NCI-H510A (cell line): ENCODE data around the gene IRF7.
A peak's percentile ranks its signal among the peaks of the same experiment; 100 is the strongest.
"Not testable (repeated sequence)": the region's sequence is repeated elsewhere in the genome, so short reads cannot be mapped to it uniquely, and the experiment has no call there.

ENCODE experiments used
- DNase-seq: peaks from one replicate; lab custom pipeline; 2025; lab: John Stamatoyannopoulos, UW

The IRF7 gene

GRCh38 chr11:615504-616319 lies at the start of gene IRF7:
Gene IRF7 (minus strand): TSS chr11:615950. CDS start chr11:615364, 586 bp downstream.
- peak; percentile 83 for DNase-seq

DNA sequence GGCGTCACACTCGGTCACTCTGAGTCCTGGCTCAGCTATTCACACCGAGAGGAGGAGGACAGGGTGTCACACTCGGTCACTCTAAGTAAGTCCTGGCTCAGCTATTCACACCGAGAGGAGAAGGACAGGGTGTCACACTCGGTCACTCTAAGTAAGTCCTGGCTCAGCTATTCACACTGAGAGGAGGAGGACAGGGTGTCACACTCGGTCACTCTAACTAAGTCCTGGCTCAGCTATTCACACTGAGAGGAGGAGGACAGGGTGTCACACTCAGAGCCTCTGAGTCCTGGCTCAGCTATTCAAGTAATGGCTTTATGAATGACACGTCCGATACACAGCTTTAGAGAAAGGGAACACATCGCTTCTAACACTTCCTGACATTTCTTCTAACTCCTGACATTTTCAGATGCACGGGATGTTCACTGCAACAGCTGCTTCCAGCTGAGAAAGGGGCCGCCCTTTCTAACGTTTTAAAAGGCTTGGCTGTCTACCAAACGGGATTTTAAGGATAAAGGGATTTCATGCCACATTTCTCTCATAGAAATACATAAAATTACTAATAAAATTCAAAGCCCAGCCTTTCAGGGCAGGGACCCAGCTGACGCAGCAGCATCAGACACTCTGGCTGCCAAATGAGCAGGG lies 49.4 kb upstream of the IRF7 start:
- DNase-seq = no peak

- DNase-seq = no peak
These were observed 47.0 kb upstream of the IRF7 start for GRCh38 chr11:662689-663274.

DNA sequence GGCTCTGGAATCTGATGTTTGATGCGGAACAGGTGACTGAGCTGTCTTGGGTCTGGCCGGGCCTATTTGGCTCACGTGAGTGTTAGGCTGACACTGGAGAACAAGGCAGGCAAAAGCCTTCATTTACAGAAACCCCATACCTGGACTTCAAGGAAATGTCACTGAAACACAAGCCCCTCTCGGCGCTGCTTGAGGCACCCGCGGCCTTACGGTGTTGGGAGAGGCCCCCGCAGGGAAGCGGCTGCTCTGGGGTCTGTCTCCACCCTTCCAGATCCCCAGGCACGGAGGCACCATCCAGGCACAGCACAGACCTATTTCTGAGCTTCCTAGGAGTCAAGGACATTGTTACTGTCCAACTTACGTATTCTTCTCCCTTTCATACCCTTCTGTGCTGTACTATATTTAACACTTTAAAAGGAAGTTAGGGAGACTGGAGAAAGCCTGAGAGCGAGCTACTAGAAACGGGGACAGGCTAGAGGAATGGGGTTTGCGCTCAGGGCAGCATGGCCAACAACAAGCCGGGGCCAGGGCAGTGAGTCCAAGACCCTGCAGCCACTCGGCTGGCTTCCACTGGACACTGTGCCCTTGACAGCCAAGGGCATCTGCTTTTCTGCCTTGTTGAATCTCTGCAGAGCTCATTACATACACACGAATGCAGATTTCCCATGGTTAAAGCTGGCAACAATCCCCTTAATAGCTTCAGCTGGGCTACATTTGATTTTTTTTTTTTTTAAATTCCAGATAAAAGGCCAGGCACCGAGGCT lies 45.1 kb upstream of the IRF7 start:
- DNase-seq = no peak

- no peak for DNase-seq
These were observed 44.5 kb upstream of the IRF7 start for GRCh38 chr11:660281-660680.

DNA sequence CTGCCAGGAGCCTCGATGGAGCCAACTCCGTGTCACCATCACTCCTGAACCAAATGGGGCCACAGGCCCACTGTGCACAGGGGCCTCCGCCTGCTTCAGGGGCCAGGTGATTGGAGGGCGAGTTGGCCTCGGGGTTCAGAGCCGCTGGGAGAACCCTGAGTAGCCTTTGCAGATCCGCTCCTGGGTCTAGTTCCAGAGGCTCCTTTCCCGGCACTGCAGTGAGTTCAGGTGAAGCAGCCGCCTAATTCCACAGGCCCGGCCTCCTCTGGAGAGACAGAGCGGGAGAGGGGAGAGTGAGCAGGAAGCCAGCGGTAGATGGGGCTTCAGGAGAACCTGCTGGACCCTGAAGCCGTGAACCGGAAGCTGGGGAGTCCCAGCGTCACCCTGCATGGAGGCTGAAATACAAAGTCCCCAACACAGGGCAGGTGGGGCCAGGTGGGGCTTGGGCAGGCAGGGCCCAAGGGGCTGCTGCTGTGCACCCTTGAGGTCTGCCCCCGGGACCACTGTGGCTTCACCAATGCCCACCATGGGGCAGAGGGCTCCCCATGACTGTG lies 43.9 kb upstream of the IRF7 start:
- no peak for DNase-seq

DNA sequence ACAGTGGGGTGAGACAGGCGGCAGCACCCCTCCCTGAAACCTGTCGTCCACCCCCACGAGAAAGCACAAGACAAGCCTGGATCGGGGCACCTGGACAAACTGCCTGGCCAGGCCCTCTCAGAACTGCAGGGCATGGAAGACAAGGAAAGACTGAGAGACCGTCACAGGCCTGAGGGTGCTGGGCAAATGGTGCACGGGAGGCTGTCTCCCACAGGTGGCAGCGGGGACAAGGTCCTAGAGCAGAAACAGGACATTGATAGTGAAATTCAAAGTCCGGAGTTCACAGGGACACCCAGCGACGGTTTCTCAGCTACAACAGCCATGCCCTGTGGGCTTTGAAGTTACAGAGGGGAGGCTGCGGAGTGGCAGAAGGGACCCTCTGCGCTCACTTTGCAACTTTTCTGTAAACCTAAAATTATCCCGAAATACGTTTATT lies 42.0 kb upstream of the IRF7 start:
- DNase-seq = no peak

GRCh38 chr11:656866-657265 lies 41.1 kb upstream of the IRF7 start:
- DNase-seq = no peak

DNA sequence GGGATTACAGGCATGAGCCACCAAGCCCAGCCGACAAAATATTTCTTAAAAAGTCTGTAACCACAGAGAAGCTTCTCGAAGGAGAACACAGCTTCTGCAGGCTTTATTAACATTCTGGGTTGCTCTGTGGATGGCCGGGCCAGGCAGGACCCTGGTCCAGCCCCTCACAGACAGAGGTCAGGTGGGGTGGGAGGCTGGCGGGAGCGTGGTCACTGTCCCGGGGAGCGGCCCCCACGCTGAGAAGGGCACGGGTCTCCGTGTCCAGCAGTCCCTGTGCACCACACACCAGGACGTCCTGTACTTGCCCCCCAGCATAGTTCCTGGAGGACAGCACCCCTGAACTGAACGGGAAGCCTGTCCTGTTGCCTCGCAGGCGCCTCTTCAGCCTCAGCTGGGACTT lies 40.7 kb upstream of the IRF7 start:
- no peak for DNase-seq

- DNase-seq = no peak
These were observed 39.4 kb upstream of the IRF7 start for GRCh38 chr11:655036-655726.

DNA sequence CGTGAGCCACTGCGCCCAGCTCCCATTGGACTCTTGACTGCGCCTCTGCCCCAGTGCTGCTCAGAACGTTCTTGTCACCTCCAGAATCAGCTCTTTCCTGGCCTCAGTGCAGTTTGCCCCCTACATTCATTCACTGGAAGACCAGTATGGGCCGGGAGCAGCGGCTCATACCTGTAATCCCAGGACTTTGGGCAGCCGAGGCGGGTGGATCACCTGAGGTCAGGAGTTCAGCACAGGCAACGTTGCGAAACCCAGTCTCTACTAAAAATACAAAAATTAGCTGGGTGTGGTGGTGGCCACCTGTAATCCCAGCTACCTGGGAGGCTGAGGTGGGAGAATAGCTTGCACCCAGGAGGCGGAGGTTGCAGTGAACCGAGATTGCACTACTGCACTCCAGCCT lies 38.7 kb upstream of the IRF7 start:
- DNase-seq = not testable (repeated sequence)

DNA sequence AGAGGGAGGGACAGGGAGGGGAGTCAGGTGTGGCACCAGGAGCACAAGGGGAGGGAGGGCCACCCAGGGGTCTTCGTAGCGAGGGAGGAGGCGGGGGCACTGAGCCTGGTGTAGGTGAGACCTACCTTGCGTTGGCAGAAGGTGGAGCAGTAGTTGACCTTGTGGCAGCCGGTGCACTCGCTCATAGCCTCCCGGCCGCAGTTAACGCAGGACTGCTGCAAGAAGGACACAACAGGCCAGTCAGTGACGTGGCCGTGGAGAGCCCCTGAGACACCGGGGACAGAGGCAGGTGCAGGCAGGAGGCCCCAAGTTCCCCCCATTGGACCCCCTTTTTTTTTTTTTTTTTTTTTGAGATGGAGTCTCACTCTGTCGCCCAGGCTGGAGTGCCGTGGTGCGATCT lies 38.1 kb upstream of the IRF7 start:
- DNase-seq = no peak

DNA sequence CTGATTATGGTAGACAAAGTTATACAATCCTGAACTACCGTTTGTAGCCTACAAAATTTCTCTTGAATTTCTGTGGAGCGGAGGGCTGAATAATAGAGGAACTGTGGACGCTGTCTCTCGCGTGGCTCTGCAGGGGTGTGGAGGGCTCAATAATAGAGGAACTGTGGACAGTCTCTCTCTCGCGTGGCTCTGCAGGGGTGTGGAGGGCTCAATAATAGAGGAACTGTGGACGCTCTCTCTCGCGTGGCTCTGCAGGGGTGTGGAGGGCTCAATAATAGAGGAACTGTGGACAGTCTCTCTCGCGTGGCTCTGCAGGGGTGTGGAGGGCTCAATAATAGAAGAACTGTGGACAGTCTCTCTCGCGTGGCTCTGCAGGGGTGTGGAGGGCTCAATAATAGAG lies 37.4 kb upstream of the IRF7 start:
- not testable (repeated sequence) for DNase-seq

GRCh38 chr11:650482-650881 lies 34.7 kb upstream of the IRF7 start:
- DNase-seq = no peak

GRCh38 chr11:647672-648158 lies 32.0 kb upstream of the IRF7 start:
- DNase-seq = not testable (repeated sequence)

DNA sequence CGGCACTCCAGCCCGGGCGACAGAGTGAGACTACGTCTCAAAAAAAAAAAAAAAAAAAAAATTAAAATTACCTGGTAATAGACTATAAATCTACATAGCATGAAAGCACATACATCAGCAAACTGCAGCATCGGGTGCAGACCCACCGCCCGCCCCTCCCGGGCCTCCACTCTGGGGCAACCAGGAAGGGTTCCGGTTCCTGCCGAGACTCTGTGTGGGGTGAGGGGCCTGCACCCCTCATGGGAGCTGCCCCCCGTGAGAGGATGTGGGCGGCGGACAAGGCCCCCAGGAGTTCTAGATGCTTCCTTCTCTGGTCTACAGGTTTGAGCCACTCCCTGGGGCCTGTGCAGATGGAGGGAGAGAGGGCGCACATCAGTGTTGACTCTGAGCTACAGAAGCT lies 30.5 kb upstream of the IRF7 start:
- DNase-seq = no peak

DNA sequence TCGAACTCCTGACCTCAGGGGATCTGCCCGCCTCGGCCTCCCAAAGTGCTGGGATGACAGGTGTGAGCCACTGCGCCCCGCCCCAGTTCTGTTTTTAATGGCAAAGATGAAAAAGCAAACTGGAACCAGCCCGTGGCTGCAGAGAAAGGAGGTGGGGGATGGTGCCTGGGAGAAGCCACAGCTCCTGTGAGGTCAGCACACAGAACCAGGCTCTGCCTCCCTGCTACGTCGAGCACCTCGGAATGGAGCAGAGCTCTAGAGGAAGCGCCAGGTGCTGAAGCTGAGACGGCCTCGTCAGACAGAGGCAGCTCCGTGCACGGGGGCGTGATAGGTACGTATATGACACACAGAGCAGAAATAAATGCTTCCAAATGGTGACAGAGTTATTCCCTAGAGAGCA lies 29.8 kb upstream of the IRF7 start:
- DNase-seq = no peak

GRCh38 chr11:643849-644738 lies 28.3 kb upstream of the IRF7 start:
- no peak for DNase-seq

DNA sequence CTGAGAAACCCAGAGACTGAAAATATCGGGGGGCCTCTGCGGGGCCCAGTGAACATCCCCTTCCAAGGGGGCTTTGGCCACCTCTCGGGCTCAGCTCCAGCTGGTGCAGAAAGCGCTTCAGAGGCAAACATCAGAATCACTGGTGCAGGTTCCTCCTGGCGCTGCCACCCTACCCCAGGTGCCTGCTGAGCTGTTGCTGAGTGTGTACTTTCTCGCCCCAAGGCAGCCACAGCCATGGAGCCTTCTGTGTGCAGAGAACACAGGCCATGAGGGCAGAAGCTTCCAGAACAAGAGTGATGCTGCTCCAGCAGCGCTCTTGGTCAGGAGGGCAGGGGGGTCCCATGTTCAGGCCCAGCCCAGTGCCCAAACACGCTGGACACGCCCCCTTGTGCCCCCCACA lies 27.6 kb upstream of the IRF7 start:
- DNase-seq = no peak

DNA sequence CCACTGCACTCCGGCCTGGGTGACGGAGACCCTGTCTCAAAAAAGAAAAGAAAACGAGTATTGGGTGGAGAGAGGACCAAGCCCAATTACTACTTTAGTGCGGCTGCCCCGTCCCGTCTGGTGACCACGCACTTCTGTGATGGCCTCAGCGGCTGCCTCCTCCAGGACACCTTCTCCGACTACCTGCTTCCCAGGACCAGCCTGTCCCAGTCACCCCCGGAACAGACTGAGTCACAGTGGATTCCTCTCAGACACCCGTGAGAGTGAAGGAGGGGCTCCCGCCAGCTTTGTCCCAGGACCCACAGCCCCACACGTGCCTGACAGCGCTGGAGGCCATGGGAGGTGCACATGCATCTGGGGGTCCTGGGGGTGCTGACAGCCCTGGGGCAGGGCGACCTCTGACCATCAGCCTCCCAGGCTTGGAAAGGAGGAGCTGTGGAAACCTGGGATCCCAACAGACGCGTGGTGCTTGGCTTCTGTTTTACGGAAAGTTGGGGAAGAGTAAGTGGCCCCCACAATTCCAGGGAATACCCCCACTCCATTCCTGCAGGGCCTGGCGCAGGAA lies 26.1 kb upstream of the IRF7 start:
- DNase-seq = no peak
